Astrocyte of the spinal cord (primary cell): ENCODE results near the gene LRP1-AS.
A peak's percentile ranks its signal among the peaks of the same experiment; 100 is the strongest.

Experiments
- DNase-seq: peaks from one replicate; pipeline ENCODE4 v3.0.0; 2011; ENCODE audit warnings: low read depth, low spot score
- H3K4me3 ChIP-seq: 2 replicates; pipeline ENCODE4 v1.5.1; 2011; ENCODE audit warnings: low read depth, mild to moderate bottlenecking, low read length, moderate library complexity
- CTCF ChIP-seq: IDR thresholded peaks from 2 replicates; pipeline ENCODE4 v1.5.1; 2012; ENCODE audit warnings: low read depth, mild to moderate bottlenecking, low read length, inconsistent platforms
- in situ Hi-C: cut with HindIII; loops from 2 replicates; pipeline ENCODE4 v1.10.0; 2017; ENCODE audit warnings: low sequenced_read_pairs

Gene LRP1-AS

GRCh38 chr12:57119294-57120085 is 27.9 kb downstream of the LRP1-AS start:
- no peak overlapping the region for H3K4me3 ChIP-seq
- TF ChIP-seq CTCF, result no peak
- no peak for DNase-seq
- in situ Hi-C loops, result no loop called here

GRCh38 chr12:57118711-57119271 is 28.6 kb downstream of the LRP1-AS start:
- in situ Hi-C loops, result no loop called here
- no peak overlapping the region for H3K4me3 ChIP-seq
- TF ChIP-seq CTCF, result no peak
- no peak for DNase-seq

- DNase-seq, result no peak
- no peak for TF ChIP-seq CTCF
- in situ Hi-C loops, result no loop called here
- no peak overlapping the region for H3K4me3 ChIP-seq
Measured at GRCh38 chr12:57116580-57117281, 30.7 kb downstream of the LRP1-AS start.

GRCh38 chr12:57112492-57113294 is 34.7 kb downstream of the LRP1-AS start:
- in situ Hi-C loops, result no loop called here
- DNase-seq, result no peak
- TF ChIP-seq CTCF, result peak; percentile 83
- no peak overlapping the region for H3K4me3 ChIP-seq

GRCh38 chr12:57111031-57111734 is 36.2 kb downstream of the LRP1-AS start, which contains the start of gene STAT6:
Gene STAT6 (minus strand): TSS chr12:57111362. CDS start chr12:57108278, 3,084 bp downstream.
- in situ Hi-C loops, result no loop called here
- peak; percentile 84 for DNase-seq
- H3K4me3 ChIP-seq, result peak within 1 kb of the TSS; percentile 69
- no peak for TF ChIP-seq CTCF
